Loucy (cell line): ENCODE measurements around the gene GALNT7.

Source experiments
- H2AFZ ChIP-seq: fragments of 200-600 bp; sonication (generic); 2 replicates; pipeline ENCODE4 v1.6.0; 2016; ENCODE audit warnings: antibody characterized with exemption, mild to moderate bottlenecking, low read length, moderate library complexity
- H3F3A ChIP-seq: fragments of 200-600 bp; 2 replicates; pipeline ENCODE4 v1.6.0; 2016; ENCODE audit warnings: antibody characterized with exemption, low read depth, mild to moderate bottlenecking
- H3K27me3 ChIP-seq: fragments of 200-600 bp; sonication (generic); 2 replicates; pipeline ENCODE4 v1.6.1; 2014; ENCODE audit warnings: low read length, mild to moderate bottlenecking; ENCODE audit not compliant: insufficient read depth, poor library complexity, severe bottlenecking
- H3K36me3 ChIP-seq: fragments of 200-600 bp; sonication (generic); 2 replicates; pipeline ENCODE4 v1.6.1; 2016; ENCODE audit warnings: low read length; ENCODE audit not compliant: insufficient read depth
- H3K4me1 ChIP-seq: fragments of 200-600 bp; sonication (generic); 2 replicates; pipeline ENCODE4 v1.5.1; 2014; ENCODE audit warnings: low read length, mild to moderate bottlenecking; ENCODE audit not compliant: insufficient read depth, poor library complexity, severe bottlenecking
- H3K4me2 ChIP-seq: fragments of 200-600 bp; sonication (generic); 2 replicates; pipeline ENCODE4 v1.6.0; 2014; ENCODE audit warnings: antibody characterized with exemption, low read length, low read depth, mild to moderate bottlenecking; ENCODE audit not compliant: poor library complexity, severe bottlenecking
- H3K4me3 ChIP-seq: fragments of 200-600 bp; sonication (generic); 2 replicates; pipeline ENCODE4 v1.5.1; 2014; ENCODE audit warnings: low read length, mild to moderate bottlenecking, mixed read lengths; ENCODE audit not compliant: poor library complexity, severe bottlenecking
- H3K79me2 ChIP-seq: fragments of 200-600 bp; sonication (generic); 2 replicates; pipeline ENCODE4 v1.6.1; 2014; ENCODE audit warnings: low read length; ENCODE audit not compliant: insufficient read depth
- H3K9ac ChIP-seq: fragments of 200-600 bp; sonication (generic); 2 replicates; pipeline ENCODE4 v1.6.0; 2014; ENCODE audit warnings: mild to moderate bottlenecking, low read depth, low read length, moderate library complexity; ENCODE audit not compliant: poor library complexity, severe bottlenecking
- H3K9me2 ChIP-seq: fragments of 200-600 bp; sonication (generic); replicated peaks from 2 replicates; pipeline ENCODE4 v1.6.1; 2016; ENCODE audit warnings: low read depth, low read length, mixed read lengths
- H3K9me3 ChIP-seq: fragments of 200-600 bp; sonication (generic); 2 replicates; pipeline ENCODE4 v1.6.1; 2014; ENCODE audit warnings: mild to moderate bottlenecking, antibody characterized with exemption, low read length, low read depth; ENCODE audit not compliant: insufficient read depth
- H4K20me1 ChIP-seq: fragments of 200-600 bp; sonication (generic); 2 replicates; pipeline ENCODE4 v1.6.0; 2014; ENCODE audit warnings: antibody characterized with exemption, low read length, mild to moderate bottlenecking; ENCODE audit not compliant: insufficient read depth, poor library complexity, severe bottlenecking
- CTCF ChIP-seq: fragments of 200-600 bp; sonication (generic); conservative IDR thresholded peaks from 2 replicates; pipeline ENCODE4 v1.5.1; 2014; ENCODE audit warnings: mild to moderate bottlenecking, antibody characterized with exemption, low read length
- EZH2phosphoT487 ChIP-seq: fragments of 200-600 bp; IDR thresholded peaks from 2 replicates; pipeline ENCODE4 v1.6.1; 2018; ENCODE audit warnings: antibody characterized with exemption, mild to moderate bottlenecking, moderate library complexity, borderline replicate concordance

The GALNT7 gene

GRCh38 chr4:173240696-173241095 lies 72.1 kb downstream of the GALNT7 start:
- no peaks in the 10 kb centered on the region for H3K27me3 ChIP-seq
- no peak for TF ChIP-seq EZH2phosphoT487
- TF ChIP-seq CTCF: no peak
- no peak overlapping the region for H3K4me3 ChIP-seq
- peaks cover 59% of the 10 kb centered on the region for H3K4me1 ChIP-seq
- 0 out of 2 replicates have a peak, but pooled peaks cover 6% of the 10 kb centered on the region for H3K36me3 ChIP-seq
- no peak overlapping the region for H3K9ac ChIP-seq
- peaks cover 100% of the 10 kb centered on the region for H3K79me2 ChIP-seq
- H2AFZ ChIP-seq: no peak overlapping the region
- H4K20me1 ChIP-seq: peaks cover 79% of the 10 kb centered on the region
- no peaks in the 10 kb centered on the region for H3K9me2 ChIP-seq
- H3K9me3 ChIP-seq: no peaks in the 10 kb centered on the region
- no peak overlapping the region for H3K4me2 ChIP-seq
- no peaks in the 10 kb centered on the region for H3F3A ChIP-seq

DNA sequence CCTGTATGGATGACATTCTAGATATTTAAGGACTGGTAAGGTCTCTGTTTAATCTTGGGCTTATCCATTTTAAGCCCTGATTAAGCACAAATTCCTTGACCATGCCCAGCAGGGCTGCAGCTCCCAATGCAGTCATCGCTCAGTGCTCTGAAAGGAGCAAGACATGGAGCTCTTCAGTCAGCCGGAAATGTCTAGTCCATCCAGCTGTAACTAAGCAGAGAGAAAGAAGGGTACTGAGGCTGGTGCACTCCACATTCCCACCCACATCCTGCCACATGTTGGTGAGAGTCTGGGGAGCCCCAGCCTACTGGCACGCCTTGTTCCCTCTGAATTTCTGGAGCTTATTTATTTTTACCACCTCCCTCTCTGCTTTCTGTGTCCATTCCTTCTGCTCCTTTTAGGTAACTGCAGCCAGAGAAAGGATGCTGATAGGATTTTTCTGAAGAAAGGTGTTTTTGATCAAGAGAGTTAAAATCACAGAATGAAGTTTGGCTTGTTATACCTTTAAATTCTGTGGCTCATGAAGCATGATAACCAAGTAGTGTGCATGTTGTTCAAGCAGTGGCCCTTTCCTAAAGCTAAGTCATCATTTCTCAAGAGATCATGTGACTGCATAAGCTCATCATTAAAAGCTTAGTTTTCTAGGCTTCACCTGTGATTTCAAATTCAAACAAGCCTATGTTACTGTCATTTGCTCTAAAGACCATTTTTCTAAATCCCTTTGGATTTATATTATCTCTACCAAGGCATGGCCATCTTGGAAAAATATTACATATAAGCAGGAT lies 74.0 kb downstream of the GALNT7 start:
- Histone ChIP-seq H3K9ac (no peak overlapping the region), H3K9me2 (no peaks in the 10 kb centered on the region), H3K4me3 (no peak overlapping the region), H3K9me3 (no peaks in the 10 kb centered on the region), H3K4me2 (peak overlapping the region; percentile 14), H2AFZ (no peak overlapping the region), H3K36me3 (0 out of 2 replicates have a peak, but pooled peaks cover 6% of the 10 kb centered on the region), H3F3A (no peaks in the 10 kb centered on the region), H3K27me3 (no peaks in the 10 kb centered on the region), H3K79me2 (peaks cover 100% of the 10 kb centered on the region), H3K4me1 (peaks cover 44% of the 10 kb centered on the region), H4K20me1 (peaks cover 61% of the 10 kb centered on the region)
- TF ChIP-seq EZH2phosphoT487 (no peak), CTCF (no peak)

DNA sequence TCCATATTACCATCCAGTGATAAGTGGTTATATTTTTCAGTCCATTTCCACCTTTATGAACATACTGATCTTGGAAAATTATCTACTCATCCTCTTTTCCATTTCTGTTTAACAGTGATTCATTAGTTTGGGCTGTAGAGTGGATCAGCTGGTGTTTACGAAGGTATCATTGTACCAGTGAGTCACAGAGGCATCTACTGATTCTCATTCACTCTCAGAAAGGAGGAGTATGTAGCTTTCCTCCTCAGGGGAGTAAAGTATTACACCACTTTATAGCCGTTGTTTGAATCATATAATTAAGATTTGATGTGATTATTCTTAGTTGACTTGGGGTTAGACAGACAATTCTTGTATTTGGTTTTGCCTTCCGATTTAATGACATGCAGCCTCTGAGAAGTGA lies 74.7 kb downstream of the GALNT7 start:
- Histone ChIP-seq H3K4me2 (no peak overlapping the region), H3K4me1 (peaks cover 39% of the 10 kb centered on the region), H3K36me3 (peaks cover 12% of the 10 kb centered on the region; the same call in 1 of the 2 replicates), H4K20me1 (peaks cover 56% of the 10 kb centered on the region), H3K79me2 (peaks cover 100% of the 10 kb centered on the region), H3K9me3 (no peaks in the 10 kb centered on the region), H3K4me3 (no peak overlapping the region), H3K9me2 (no peaks in the 10 kb centered on the region), H3K9ac (no peak overlapping the region), H3K27me3 (no peaks in the 10 kb centered on the region), H2AFZ (no peak overlapping the region), H3F3A (no peaks in the 10 kb centered on the region)
- TF ChIP-seq EZH2phosphoT487 (no peak), CTCF (no peak)
